ENCODE results near the gene FAM3C.

The FAM3C gene

DNA sequence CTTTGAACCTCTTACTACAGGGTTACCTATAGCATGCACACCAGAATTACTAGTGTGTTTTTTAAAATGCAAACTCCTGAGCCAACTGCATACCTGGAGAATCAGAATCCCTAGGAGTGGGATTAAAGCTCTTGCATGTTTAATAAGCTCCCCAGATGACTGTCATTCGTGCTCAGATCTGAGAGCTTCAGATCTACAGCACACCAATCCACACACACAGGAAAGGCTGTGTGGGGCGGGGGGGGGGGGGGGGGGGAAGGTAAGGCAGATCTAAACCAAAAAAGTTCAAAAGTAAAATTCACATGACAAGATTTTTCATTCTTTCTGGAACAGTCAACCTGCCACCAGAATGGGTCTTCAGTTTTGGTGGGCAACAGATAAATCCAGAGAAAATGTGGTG lies 5.5 kb downstream of the FAM3C start:
- ATAC-seq, result no peak

DNA sequence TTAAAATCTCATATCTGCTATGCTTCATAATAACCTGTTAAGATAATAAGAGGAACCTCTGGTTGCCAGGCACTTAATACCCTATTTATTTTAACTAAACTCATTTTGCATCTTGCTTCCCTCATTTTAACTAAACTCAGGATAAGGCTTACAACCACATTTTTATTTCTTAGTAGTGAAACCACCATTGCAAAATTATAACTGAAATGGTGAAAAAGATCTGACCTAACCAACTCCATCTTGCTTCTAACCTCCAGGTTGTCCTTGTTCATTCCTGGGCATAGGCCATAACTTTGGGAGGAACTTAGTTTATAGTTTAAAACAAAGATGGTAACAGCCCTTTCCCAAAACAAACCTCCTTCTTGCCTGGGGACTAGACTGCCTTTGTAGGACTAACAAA lies 6.0 kb downstream of the FAM3C start:
- ATAC-seq, result no peak
- TF ChIP-seq ZNF8 (CRISPR knock-in tag; IDR thresholded peaks at IDR 0.05) (no peak), ZC3H10 (CRISPR knock-in tag; IDR thresholded peaks at IDR 0.05) (no peak), SNAI2 (CRISPR knock-in tag; IDR thresholded peaks at IDR 0.05) (no peak), BACH2 (CRISPR knock-in tag; IDR thresholded peaks at IDR 0.05; ENCODE audit: borderline replicate concordance) (no peak), CSDC2 (CRISPR knock-in tag; IDR thresholded peaks at IDR 0.05) (no peak), ARNTL (CRISPR knock-in tag; IDR thresholded peaks at IDR 0.05; ENCODE audit: borderline replicate concordance, low read depth) (no peak), ZFP3 (CRISPR knock-in tag; IDR thresholded peaks at IDR 0.05) (no peak)
- TF ChIP-seq, protein P1, sequence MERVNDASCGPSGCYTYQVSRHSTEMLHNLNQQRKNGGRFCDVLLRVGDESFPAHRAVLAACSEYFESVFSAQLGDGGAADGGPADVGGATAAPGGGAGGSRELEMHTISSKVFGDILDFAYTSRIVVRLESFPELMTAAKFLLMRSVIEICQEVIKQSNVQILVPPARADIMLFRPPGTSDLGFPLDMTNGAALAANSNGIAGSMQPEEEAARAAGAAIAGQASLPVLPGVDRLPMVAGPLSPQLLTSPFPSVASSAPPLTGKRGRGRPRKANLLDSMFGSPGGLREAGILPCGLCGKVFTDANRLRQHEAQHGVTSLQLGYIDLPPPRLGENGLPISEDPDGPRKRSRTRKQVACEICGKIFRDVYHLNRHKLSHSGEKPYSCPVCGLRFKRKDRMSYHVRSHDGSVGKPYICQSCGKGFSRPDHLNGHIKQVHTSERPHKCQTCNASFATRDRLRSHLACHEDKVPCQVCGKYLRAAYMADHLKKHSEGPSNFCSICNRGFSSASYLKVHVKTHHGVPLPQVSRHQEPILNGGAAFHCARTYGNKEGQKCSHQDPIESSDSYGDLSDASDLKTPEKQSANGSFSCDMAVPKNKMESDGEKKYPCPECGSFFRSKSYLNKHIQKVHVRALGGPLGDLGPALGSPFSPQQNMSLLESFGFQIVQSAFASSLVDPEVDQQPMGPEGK (CRISPR knock-in tag; IDR thresholded peaks at IDR 0.05; ENCODE audit: borderline replicate concordance), result no peak
- TF ChIP-seq, protein P2, sequence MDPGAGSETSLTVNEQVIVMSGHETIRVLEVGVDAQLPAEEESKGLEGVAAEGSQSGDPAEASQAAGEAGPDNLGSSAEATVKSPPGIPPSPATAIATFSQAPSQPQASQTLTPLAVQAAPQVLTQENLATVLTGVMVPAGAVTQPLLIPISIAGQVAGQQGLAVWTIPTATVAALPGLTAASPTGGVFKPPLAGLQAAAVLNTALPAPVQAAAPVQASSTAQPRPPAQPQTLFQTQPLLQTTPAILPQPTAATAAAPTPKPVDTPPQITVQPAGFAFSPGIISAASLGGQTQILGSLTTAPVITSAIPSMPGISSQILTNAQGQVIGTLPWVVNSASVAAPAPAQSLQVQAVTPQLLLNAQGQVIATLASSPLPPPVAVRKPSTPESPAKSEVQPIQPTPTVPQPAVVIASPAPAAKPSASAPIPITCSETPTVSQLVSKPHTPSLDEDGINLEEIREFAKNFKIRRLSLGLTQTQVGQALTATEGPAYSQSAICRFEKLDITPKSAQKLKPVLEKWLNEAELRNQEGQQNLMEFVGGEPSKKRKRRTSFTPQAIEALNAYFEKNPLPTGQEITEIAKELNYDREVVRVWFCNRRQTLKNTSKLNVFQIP (CRISPR knock-in tag; IDR thresholded peaks at IDR 0.05; ENCODE audit: borderline replicate concordance, low read depth), result no peak
- TF ChIP-seq, protein P3, sequence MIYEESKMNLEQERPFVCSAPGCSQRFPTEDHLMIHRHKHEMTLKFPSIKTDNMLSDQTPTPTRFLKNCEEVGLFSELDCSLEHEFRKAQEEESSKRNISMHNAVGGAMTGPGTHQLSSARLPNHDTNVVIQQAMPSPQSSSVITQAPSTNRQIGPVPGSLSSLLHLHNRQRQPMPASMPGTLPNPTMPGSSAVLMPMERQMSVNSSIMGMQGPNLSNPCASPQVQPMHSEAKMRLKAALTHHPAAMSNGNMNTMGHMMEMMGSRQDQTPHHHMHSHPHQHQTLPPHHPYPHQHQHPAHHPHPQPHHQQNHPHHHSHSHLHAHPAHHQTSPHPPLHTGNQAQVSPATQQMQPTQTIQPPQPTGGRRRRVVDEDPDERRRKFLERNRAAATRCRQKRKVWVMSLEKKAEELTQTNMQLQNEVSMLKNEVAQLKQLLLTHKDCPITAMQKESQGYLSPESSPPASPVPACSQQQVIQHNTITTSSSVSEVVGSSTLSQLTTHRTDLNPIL (CRISPR knock-in tag; IDR thresholded peaks at IDR 0.05; ENCODE audit: low read depth), result no peak

More for the DNA sequence above, 5.5 kb downstream of the FAM3C start:
- no peak for TF ChIP-seq OSR1 (CRISPR knock-in tag; IDR thresholded peaks at IDR 0.05)
- TF ChIP-seq, protein P1 (CRISPR knock-in tag; IDR thresholded peaks at IDR 0.05; ENCODE audit: borderline replicate concordance), result no peak
- TF ChIP-seq SNAI2 (CRISPR knock-in tag; IDR thresholded peaks at IDR 0.05), result no peak
- no peak for TF ChIP-seq ZNF8 (CRISPR knock-in tag; IDR thresholded peaks at IDR 0.05)

DNA sequence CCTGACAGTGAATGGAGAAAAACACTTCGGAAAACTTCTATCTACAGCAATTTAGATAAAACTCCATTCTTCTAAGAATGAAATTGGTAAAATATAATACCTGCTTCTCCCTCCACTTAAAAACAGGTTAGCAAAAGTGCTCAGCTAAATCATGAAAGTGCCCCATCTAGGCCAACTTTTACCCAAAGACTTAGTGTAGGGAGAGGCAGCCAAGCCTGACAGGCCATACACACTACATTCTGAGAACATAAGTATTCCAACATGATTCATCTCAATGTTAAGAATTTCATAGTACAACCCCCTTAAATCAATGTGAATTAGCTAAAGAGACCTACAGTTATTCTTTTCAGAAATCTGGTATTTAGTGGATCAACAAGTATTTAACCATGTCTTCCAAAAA lies 7.2 kb downstream of the FAM3C start:
- peak; percentile 63 for ATAC-seq
- TF ChIP-seq OSR1 (CRISPR knock-in tag; IDR thresholded peaks at IDR 0.05) (no peak), SNAI2 (CRISPR knock-in tag; IDR thresholded peaks at IDR 0.05) (no peak), TOX (CRISPR knock-in tag; IDR thresholded peaks at IDR 0.05; ENCODE audit: borderline replicate concordance) (no peak), ZFP3 (CRISPR knock-in tag; IDR thresholded peaks at IDR 0.05) (no peak), GLIS3 (CRISPR knock-in tag; IDR thresholded peaks at IDR 0.05) (no peak), ZNF565 (CRISPR knock-in tag; conservative IDR thresholded peaks at IDR 0.05; ENCODE audit: low read depth) (no peak), ARNTL (CRISPR knock-in tag; IDR thresholded peaks at IDR 0.05; ENCODE audit: borderline replicate concordance, low read depth) (no peak), ZFP30 (CRISPR knock-in tag; IDR thresholded peaks at IDR 0.05) (no peak)
- TF ChIP-seq, protein P2 (CRISPR knock-in tag; IDR thresholded peaks at IDR 0.05; ENCODE audit: borderline replicate concordance, low read depth), result no peak

DNA sequence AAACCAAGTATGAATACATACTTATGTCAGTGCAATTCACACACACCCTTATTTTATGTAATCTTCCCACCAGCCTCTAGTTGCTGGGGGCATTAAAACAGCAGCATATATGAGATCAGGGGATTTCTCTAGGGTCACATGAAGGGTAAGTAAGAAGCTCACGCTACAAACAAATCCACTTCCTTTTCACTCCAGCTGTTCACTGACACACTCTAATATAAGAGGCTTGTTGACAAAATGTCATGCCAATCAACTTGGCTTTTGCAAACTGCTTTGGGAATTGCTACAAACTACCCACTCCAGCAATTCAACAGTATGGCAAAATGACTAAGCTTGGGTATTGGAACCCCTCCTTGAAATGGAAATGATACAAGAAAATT lies 10.3 kb downstream of the FAM3C start:
- no peak for TF ChIP-seq ZNF8 (CRISPR knock-in tag; IDR thresholded peaks at IDR 0.05)
- no peak for TF ChIP-seq GLIS3 (CRISPR knock-in tag; IDR thresholded peaks at IDR 0.05)
- TF ChIP-seq ZC3H10 (CRISPR knock-in tag; IDR thresholded peaks at IDR 0.05), result no peak
- no peak for TF ChIP-seq ESRRG (CRISPR knock-in tag; IDR thresholded peaks at IDR 0.05)
- no peak for TF ChIP-seq ARNTL (CRISPR knock-in tag; IDR thresholded peaks at IDR 0.05; ENCODE audit: borderline replicate concordance, low read depth)
- no peak for TF ChIP-seq RARB (CRISPR knock-in tag; IDR thresholded peaks at IDR 0.05)
- TF ChIP-seq ZFP3 (CRISPR knock-in tag; IDR thresholded peaks at IDR 0.05), result no peak
- no peak for TF ChIP-seq SNAI2 (CRISPR knock-in tag; IDR thresholded peaks at IDR 0.05)
- no peak for TF ChIP-seq ZFP30 (CRISPR knock-in tag; IDR thresholded peaks at IDR 0.05)
- TF ChIP-seq, protein P2 (CRISPR knock-in tag; IDR thresholded peaks at IDR 0.05; ENCODE audit: borderline replicate concordance, low read depth), result no peak
- TF ChIP-seq BACH2 (CRISPR knock-in tag; IDR thresholded peaks at IDR 0.05; ENCODE audit: borderline replicate concordance), result no peak
- TF ChIP-seq, protein P1 (CRISPR knock-in tag; IDR thresholded peaks at IDR 0.05; ENCODE audit: borderline replicate concordance), result no peak
- TF ChIP-seq PPARA (CRISPR knock-in tag; IDR thresholded peaks at IDR 0.05; ENCODE audit: borderline replicate concordance), result no peak
- TF ChIP-seq TCF4 (CRISPR knock-in tag; IDR thresholded peaks at IDR 0.05; ENCODE audit: borderline replicate concordance), result no peak
- TF ChIP-seq ISL1 (CRISPR knock-in tag; IDR thresholded peaks at IDR 0.05), result no peak
- no peak for ATAC-seq

Data from SK-N-SH treated with all-trans-retinoic acid at 6 μM for 48 hours (cell line).